NT2/D1 (cell line): ENCODE measurements around the gene IL17RB.

Source experiments
- SUZ12 ChIP-seq: IDR thresholded peaks from 2 replicates; pipeline ENCODE4 v1.6.1; 2011; ENCODE audit not compliant: insufficient read length, insufficient read depth; ENCODE audit errors: extremely low read depth
- YY1 ChIP-seq: IDR thresholded peaks from 2 replicates; pipeline ENCODE4 v1.6.1; 2011; ENCODE audit not compliant: insufficient read length, insufficient read depth

DNA sequence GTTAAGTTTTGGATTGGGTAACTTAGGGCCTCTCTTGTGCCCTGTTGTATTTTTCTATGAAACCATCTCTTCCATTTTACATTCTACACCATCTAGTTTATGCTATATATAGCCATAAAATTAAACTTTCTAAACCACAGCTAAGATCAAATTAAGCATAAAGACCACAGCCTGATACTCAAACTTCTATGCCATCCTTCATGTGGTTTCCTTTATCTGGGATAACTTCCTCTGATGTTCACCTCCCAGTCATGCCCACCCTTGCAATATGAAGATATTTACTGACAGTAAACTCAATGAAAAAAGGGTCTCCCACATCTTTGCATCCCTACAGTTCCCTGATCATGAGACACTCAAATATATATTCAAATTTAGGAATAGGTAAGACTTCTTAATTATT is 41.1 kb downstream of the IL17RB start:
- TF ChIP-seq SUZ12, result no peak
- no peak for TF ChIP-seq YY1
